ENCODE data around the gene LILRA5. TPM values are rescaled to one million over a fixed set of nuclear protein-coding genes. Genes with fewer than 3 reads are reported as not detected.

The LILRA5 gene
- total RNA-seq, 1 experiment from 2014 or later, result not detected

DNA sequence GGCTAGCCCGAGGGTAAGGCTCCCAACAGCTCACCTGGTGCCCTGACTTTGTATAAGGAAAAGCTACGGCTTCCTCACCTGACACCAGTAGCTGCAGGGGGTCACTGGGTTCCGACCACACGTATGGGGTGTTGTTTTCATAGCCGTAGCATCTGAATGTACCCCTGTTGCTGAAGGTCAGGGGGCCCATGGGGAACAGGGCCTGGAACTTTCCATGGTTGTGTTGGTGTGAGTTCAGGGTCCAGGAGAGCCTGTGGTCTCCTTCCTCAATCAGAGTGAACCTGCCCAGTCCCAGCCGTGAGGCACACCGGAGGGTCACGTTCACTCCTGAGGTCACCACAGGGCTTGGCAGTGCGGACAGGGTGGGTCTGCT, 24.9 kb upstream of the LILRA5 start:
- CTCF ChIA-PET, result no interaction called here
- no peaks in the 10 kb centered on the region for H3F3A ChIP-seq (ENCODE audit: low read length, unreplicated experiment)
- H3K79me2 ChIP-seq (ENCODE audit: low read length), result no peaks in the 10 kb centered on the region
- no peaks in the 10 kb centered on the region for H3K36me3 ChIP-seq (ENCODE audit: low read depth, low read length)
- H3K9me2 ChIP-seq (replicated peaks; ENCODE audit: low read length), result no peaks in the 10 kb centered on the region
- H4K20me1 ChIP-seq (ENCODE audit: low read length), result no peaks in the 10 kb centered on the region
- POLR2A ChIA-PET (ENCODE audit: unreplicated experiment), result no interaction called here
- H3K4me2 ChIP-seq (ENCODE audit: low read length), result no peak overlapping the region
- no peak overlapping the region for H2AFZ ChIP-seq (ENCODE audit: low read length)
- peaks cover 81% of the 10 kb centered on the region for H3K27me3 ChIP-seq (ENCODE audit: low read length)
- H3K9me3 ChIP-seq (ENCODE audit: low read length), result no peaks in the 10 kb centered on the region
- no peaks in the 10 kb centered on the region for H3K4me1 ChIP-seq (ENCODE audit: insufficient read depth, low read length)
- ATAC-seq, result no peak
- TF ChIP-seq EZH2 (IDR thresholded peaks at IDR 0.05; ENCODE audit: low read length, unreplicated experiment) (no peak), EZH2phosphoT487 (IDR thresholded peaks at IDR 0.05; ENCODE audit: borderline replicate concordance, low read length) (no peak), CTCF (conservative IDR thresholded peaks at IDR 0.05; ENCODE audit: low read depth, low read length) (no peak)
- no TSS peak for BruUV-seq (replicated peaks)
- no peak overlapping the region for H3K4me3 ChIP-seq (ENCODE audit: low read length)
- intact Hi-C loops (cut with micrococcal nuclease), result no loop called here
- H3K9ac ChIP-seq (ENCODE audit: low read length), result no peak overlapping the region
- no peak for DNase-seq
- no peak overlapping the region for H3K27ac ChIP-seq (ENCODE audit: low read length)

DNA sequence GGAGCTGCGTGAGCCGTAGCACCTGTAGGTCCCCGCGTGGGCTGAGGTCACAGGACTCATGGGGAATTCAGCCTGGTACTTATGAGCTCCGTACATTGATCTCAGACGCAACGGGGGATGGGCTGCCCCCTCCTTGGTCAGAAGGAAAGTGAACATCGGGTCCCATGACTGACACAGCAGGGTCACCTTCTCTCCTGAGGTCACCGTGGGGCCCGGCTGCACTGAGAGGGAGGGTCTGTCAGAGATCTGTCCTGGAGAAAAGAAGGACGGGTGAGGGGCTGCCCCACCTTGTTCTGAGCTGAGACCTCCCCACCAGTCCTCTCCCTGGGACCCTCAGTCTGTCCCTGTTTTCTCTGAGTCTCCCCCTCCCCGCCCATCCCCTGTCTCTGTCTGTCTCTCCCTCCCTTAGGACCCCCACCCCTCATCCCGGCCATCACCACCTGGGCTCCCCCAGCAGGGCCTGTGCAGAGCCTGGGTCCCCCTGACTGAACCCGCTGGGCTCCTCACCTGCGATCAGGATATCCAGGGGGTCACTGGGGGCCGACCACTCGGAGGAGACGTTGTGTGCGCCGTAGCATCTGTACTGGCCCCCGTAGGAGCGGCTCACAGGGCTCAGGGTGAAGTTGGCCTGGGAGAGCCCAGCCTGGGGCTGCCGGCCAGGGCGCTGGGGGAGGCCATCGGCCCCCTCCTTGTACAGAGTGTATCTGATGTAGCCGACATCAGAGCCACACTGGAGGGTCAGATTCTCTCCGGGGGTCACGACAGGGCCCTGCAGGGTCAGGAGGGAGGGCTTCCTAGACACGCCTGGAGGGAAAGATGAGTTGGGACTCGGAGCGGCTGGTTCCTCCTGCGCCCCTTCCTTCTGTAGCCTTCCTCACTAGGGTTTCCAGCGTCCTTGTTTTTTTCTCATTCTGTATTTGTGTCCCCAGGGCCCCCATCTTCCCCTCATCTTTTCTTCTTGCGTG, 24.2 kb upstream of the LILRA5 start:
- ATAC-seq (no peak), DNase-seq (no peak)
- Histone ChIP-seq H3K36me3 (ENCODE audit: low read depth, low read length) (no peaks in the 10 kb centered on the region), H3F3A (ENCODE audit: low read length, unreplicated experiment) (no peaks in the 10 kb centered on the region), H3K4me2 (ENCODE audit: low read length) (no peak overlapping the region), H3K79me2 (ENCODE audit: low read length) (no peaks in the 10 kb centered on the region), H2AFZ (ENCODE audit: low read length) (no peak overlapping the region), H3K27ac (ENCODE audit: low read length) (no peak overlapping the region), H4K20me1 (ENCODE audit: low read length) (no peaks in the 10 kb centered on the region), H3K4me3 (ENCODE audit: low read length) (no peak overlapping the region), H3K9ac (ENCODE audit: low read length) (no peak overlapping the region), H3K27me3 (ENCODE audit: low read length) (peaks cover 85% of the 10 kb centered on the region), H3K9me2 (replicated peaks; ENCODE audit: low read length) (no peaks in the 10 kb centered on the region), H3K4me1 (ENCODE audit: insufficient read depth, low read length) (no peaks in the 10 kb centered on the region), H3K9me3 (ENCODE audit: low read length) (no peaks in the 10 kb centered on the region)
- CTCF ChIA-PET, result no interaction called here
- TF ChIP-seq EZH2 (IDR thresholded peaks at IDR 0.05; ENCODE audit: low read length, unreplicated experiment) (no peak), CTCF (conservative IDR thresholded peaks at IDR 0.05; ENCODE audit: low read depth, low read length) (no peak), EZH2phosphoT487 (IDR thresholded peaks at IDR 0.05; ENCODE audit: borderline replicate concordance, low read length) (no peak)
- no TSS peak for BruUV-seq (replicated peaks)
- intact Hi-C loops (cut with micrococcal nuclease), result no loop called here
- POLR2A ChIA-PET (ENCODE audit: unreplicated experiment), result no interaction called here
